HepG2 (cell line): Measurements from ENCODE around the gene NCMAP.

ENCODE experiments used
- DMTF1 ChIP-seq: sonication (generic); formaldehyde crosslinking; IDR thresholded peaks from 2 replicates; pipeline ENCODE4 v1.4.0; 2020; ENCODE audit warnings: mild to moderate bottlenecking, missing genetic modification reagents
- EZH2 ChIP-seq: conservative IDR thresholded peaks from 2 replicates; pipeline ENCODE4 v1.6.1; 2012; ENCODE audit warnings: mild to moderate bottlenecking, low read depth, low read length, moderate library complexity
- FOXK2 ChIP-seq: fragments of 450-650 bp; IDR thresholded peaks from 2 replicates; pipeline ENCODE4 v1.6.1; 2016
- HCFC1 ChIP-seq: fragments of 150-350 bp; IDR thresholded peaks from 2 replicates; pipeline ENCODE4 v1.6.1; 2014; ENCODE audit warnings: low read depth, low read length
- NFKBIZ ChIP-seq: IDR thresholded peaks from 2 replicates; pipeline ENCODE4 v1.6.1; 2018; ENCODE audit warnings: missing genetic modification reagents, missing compliant biosample characterization
- NR2C2 ChIP-seq: sonication (generic); formaldehyde crosslinking; IDR thresholded peaks from 2 replicates; pipeline ENCODE4 v1.4.0; 2020; ENCODE audit warnings: missing genetic modification reagents, mild to moderate bottlenecking, moderate library complexity, borderline replicate concordance
- POLR2AphosphoS5 ChIP-seq: IDR thresholded peaks from 2 replicates; pipeline ENCODE4 v1.6.1; 2012; ENCODE audit warnings: low read depth, low read length
- RCOR2 ChIP-seq: IDR thresholded peaks from 2 replicates; pipeline ENCODE4 v1.6.1; 2016; ENCODE audit warnings: missing biosample characterization, missing genetic modification reagents
- ZNF234 ChIP-seq: sonication (generic); formaldehyde crosslinking; conservative IDR thresholded peaks from 2 replicates; pipeline ENCODE4 v1.5.1; 2020; ENCODE audit warnings: mild to moderate bottlenecking, missing genetic modification reagents
- ZNF678 ChIP-seq: sonication (generic); formaldehyde crosslinking; IDR thresholded peaks from 2 replicates; pipeline ENCODE4 v1.4.0; 2020; ENCODE audit warnings: mild to moderate bottlenecking, missing genetic modification reagents
- TF ChIP-seq, protein P1 (sequence below): sonication (generic); formaldehyde crosslinking; IDR thresholded peaks from 2 replicates; pipeline ENCODE4 v1.4.0; 2020; ENCODE audit warnings: mild to moderate bottlenecking, missing genetic modification reagents
- TF ChIP-seq, protein P2 (sequence below): sonication (generic); formaldehyde crosslinking; IDR thresholded peaks from 2 replicates; pipeline ENCODE4 v1.8.1; 2022; ENCODE audit warnings: mild to moderate bottlenecking, missing genetic modification reagents
- TF ChIP-seq, protein P3 (sequence below): sonication (generic); formaldehyde crosslinking; IDR thresholded peaks from 2 replicates; pipeline ENCODE4 v1.5.0; 2020; ENCODE audit warnings: mild to moderate bottlenecking, missing genetic modification reagents, moderate library complexity

GRCh38 chr1:24566236-24566867 lies 10.5 kb downstream of the NCMAP start:
- TF ChIP-seq, protein P1, sequence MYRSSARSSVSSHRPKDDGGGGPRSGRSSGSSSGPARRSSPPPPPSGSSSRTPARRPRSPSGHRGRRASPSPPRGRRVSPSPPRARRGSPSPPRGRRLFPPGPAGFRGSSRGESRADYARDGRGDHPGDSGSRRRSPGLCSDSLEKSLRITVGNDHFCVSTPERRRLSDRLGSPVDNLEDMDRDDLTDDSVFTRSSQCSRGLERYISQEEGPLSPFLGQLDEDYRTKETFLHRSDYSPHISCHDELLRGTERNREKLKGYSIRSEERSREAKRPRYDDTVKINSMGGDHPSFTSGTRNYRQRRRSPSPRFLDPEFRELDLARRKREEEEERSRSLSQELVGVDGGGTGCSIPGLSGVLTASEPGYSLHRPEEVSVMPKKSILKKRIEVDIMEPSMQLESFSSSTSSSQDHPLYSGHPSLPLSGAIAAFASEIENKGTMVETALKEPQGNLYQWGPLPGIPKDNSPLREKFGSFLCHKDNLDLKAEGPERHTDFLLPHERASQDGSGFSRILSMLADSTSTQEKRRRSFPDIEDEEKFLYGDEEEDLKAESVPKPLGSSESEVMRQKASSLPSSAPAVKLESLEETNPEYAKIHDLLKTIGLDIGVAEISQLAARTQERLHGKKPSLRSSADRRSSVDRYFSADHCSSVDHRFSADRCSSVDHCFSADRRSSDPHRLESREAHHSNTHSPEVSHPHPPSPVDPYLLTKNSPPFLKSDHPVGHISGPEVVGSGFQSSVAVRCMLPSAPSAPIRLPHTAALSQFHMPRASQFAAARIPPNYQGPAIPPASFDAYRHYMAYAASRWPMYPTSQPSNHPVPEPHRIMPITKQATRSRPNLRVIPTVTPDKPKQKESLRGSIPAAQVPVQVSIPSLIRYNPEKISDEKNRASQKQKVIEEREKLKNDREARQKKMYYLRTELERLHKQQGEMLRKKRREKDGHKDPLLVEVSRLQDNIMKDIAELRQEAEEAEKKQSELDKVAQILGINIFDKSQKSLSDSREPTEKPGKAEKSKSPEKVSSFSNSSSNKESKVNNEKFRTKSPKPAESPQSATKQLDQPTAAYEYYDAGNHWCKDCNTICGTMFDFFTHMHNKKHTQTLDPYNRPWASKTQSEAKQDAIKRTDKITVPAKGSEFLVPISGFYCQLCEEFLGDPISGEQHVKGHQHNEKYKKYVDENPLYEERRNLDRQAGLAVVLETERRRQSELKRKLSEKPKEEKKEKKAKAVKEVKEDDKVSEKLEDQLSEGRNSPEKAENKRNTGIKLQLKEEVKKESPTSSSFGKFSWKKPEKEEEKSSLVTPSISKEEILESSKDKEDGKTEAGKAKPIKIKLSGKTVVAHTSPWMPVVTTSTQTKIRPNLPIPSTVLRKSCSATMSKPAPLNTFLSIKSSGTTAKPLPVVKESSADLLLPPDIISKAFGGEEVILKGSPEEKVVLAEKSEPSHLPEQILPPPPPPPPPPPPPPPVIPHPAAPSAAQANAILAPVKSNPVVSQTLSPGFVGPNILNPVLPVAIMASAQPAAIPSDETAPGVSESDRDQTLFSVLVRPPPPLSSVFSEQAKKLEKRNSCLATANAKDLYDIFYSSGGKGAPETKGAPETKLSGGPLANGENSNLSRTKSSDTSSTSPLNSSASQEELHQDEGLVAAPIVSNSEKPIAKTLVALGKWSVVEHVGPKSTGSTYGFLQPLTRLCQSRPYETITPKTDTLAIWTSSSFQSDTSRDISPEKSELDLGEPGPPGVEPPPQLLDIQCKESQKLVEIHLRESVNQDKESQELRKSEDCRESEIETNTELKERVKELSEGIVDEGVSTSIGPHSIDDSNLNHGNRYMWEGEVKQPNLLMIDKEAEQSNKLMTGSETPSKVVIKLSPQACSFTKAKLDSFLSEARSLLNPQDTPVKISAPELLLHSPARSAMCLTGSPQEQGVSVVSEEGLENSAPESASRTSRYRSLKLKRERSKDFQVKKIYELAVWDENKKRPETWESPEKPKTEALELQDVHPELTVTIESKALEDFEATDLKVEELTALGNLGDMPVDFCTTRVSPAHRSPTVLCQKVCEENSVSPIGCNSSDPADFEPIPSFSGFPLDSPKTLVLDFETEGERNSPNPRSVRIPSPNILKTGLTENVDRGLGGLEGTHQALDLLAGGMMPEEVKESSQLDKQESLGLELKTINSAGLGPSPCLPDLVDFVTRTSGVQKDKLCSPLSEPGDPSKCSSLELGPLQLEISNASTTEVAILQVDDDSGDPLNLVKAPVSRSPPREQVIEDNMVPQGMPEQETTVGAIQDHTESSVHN (CRISPR knock-in tag) = no peak
- no peak for TF ChIP-seq ZNF234 (CRISPR knock-in tag)
- no peak for TF ChIP-seq EZH2
- no peak for TF ChIP-seq HCFC1
- TF ChIP-seq, protein P2, sequence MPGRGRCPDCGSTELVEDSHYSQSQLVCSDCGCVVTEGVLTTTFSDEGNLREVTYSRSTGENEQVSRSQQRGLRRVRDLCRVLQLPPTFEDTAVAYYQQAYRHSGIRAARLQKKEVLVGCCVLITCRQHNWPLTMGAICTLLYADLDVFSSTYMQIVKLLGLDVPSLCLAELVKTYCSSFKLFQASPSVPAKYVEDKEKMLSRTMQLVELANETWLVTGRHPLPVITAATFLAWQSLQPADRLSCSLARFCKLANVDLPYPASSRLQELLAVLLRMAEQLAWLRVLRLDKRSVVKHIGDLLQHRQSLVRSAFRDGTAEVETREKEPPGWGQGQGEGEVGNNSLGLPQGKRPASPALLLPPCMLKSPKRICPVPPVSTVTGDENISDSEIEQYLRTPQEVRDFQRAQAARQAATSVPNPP (CRISPR knock-in tag) = no peak
- no peak for TF ChIP-seq FOXK2
- TF ChIP-seq, protein P3, sequence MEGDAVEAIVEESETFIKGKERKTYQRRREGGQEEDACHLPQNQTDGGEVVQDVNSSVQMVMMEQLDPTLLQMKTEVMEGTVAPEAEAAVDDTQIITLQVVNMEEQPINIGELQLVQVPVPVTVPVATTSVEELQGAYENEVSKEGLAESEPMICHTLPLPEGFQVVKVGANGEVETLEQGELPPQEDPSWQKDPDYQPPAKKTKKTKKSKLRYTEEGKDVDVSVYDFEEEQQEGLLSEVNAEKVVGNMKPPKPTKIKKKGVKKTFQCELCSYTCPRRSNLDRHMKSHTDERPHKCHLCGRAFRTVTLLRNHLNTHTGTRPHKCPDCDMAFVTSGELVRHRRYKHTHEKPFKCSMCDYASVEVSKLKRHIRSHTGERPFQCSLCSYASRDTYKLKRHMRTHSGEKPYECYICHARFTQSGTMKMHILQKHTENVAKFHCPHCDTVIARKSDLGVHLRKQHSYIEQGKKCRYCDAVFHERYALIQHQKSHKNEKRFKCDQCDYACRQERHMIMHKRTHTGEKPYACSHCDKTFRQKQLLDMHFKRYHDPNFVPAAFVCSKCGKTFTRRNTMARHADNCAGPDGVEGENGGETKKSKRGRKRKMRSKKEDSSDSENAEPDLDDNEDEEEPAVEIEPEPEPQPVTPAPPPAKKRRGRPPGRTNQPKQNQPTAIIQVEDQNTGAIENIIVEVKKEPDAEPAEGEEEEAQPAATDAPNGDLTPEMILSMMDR (CRISPR knock-in tag) = no peak
- no peak for TF ChIP-seq RCOR2 (CRISPR knock-in tag)
- no peak for TF ChIP-seq POLR2AphosphoS5
- no peak for TF ChIP-seq DMTF1
- TF ChIP-seq NR2C2 (CRISPR knock-in tag) = no peak
- TF ChIP-seq ZNF678 (CRISPR knock-in tag) = no peak
- no peak for TF ChIP-seq NFKBIZ (CRISPR knock-in tag)
